ENCODE data around the gene TMEM204. TPM values are rescaled to one million over a fixed set of nuclear protein-coding genes. Genes with fewer than 3 reads are reported as not detected.

TMEM204 gene
- total and polyA plus RNA-seq, 8 donors: 2.7 to 45.8 (median 17.5) TPM

DNA sequence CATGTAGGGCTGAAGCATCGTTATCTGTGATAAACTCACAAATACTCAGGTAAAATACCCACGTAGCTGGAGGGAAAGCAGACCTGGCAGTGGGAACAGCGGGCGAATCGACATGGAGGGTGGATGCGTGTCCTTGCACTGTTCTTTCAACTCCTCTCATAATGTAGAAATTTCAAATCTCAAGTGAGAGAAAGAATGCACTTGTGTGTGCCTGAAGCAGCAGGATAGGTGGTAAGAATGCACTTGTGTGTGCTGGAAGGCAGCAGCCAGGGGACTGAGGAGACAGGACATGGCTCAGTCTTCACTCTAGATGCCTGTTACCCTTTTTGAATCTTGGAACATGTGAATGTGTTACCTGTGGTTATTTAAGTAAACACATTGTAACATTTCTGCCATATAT, 68.0 kb downstream of the TMEM204 start:
- Histone ChIP-seq H3K27ac (no peak overlapping the region), H3K9me3 (no peaks in the 10 kb centered on the region), H3K27me3 (no peaks in the 10 kb centered on the region), H3K4me3 (no peak overlapping the region), H3K36me3 (peaks cover 8 to 58% (median 53%) of the 10 kb centered on the region in 4 donors), H3K4me1 (no peaks in the 10 kb centered on the region)
- intact Hi-C loops (cut with DNase I; ENCODE audit: low total_unique reads): no loop called here
- WGBS, 5 donors: 95 to 97% (median 96%) methylated on average over 6 of the region's 6 CpGs
- TF ChIP-seq EP300 (IDR thresholded peaks at IDR 0.05) (no peak), POLR2AphosphoS5 (IDR thresholded peaks at IDR 0.05) (no peak), POLR2A (IDR thresholded peaks at IDR 0.05) (no peak)
- TF ChIP-seq, protein P1, sequence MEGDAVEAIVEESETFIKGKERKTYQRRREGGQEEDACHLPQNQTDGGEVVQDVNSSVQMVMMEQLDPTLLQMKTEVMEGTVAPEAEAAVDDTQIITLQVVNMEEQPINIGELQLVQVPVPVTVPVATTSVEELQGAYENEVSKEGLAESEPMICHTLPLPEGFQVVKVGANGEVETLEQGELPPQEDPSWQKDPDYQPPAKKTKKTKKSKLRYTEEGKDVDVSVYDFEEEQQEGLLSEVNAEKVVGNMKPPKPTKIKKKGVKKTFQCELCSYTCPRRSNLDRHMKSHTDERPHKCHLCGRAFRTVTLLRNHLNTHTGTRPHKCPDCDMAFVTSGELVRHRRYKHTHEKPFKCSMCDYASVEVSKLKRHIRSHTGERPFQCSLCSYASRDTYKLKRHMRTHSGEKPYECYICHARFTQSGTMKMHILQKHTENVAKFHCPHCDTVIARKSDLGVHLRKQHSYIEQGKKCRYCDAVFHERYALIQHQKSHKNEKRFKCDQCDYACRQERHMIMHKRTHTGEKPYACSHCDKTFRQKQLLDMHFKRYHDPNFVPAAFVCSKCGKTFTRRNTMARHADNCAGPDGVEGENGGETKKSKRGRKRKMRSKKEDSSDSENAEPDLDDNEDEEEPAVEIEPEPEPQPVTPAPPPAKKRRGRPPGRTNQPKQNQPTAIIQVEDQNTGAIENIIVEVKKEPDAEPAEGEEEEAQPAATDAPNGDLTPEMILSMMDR (IDR thresholded peaks at IDR 0.05): no peak
- DNase-seq: no peak

DNA sequence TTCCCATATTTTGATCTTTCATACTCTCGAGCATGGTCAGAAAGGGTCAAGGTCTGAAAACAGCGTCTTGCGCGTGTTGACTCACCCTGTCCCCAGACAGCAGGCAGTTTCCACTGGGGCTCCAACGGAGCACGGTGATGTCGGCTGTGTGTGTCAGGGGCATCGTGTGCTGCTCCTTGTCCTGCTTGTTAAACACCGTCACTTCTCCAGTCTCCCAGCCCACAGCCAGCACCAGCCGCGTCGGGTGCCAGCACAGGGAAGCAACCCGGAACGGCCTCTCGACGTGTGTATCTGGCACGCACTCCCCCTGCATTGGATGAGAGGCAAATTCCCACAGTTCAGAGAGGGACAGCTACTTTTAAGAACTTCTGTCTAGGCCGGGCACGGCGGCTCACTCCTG, 68.8 kb downstream of the TMEM204 start:
- peaks cover 12 to 58% (median 53%) of the 10 kb centered on the region in 4 donors for H3K36me3 ChIP-seq
- H3K4me1 ChIP-seq: no peaks in the 10 kb centered on the region
- TF ChIP-seq, protein P1 (IDR thresholded peaks at IDR 0.05): no peak
- TF ChIP-seq EP300 (IDR thresholded peaks at IDR 0.05): no peak
- TF ChIP-seq POLR2AphosphoS5 (IDR thresholded peaks at IDR 0.05): no peak
- TF ChIP-seq POLR2A (IDR thresholded peaks at IDR 0.05): no peak
- H3K27ac ChIP-seq: no peak overlapping the region
- intact Hi-C loops (cut with DNase I; ENCODE audit: low total_unique reads): no loop called here
- H3K4me3 ChIP-seq: no peak overlapping the region
- no peaks in the 10 kb centered on the region for H3K9me3 ChIP-seq
- DNase-seq: no peak
- no peaks in the 10 kb centered on the region for H3K27me3 ChIP-seq
- 93 to 97% (median 94%) methylated on average over 15 to 20 of the region's 20 CpGs for WGBS, 5 donors

Other genes with a start within 250 kb of the TMEM204 start
- 10 to 100 TPM; 42.0 to 71.0 (median 48.0) TPM for gene UBE2I, start 224.0 kb upstream of the TMEM204 start, total RNA-seq
- gene UBE2I, start 224.0 kb upstream of the TMEM204 start, polyA plus RNA-seq: 10 to 100 TPM; 42.2 to 48.2 (median 42.6) TPM
- 10 to 100 TPM in 1 of 5 donors, 1 to 10 TPM in 4; 3.7 to 94.7 (median 6.7) TPM for gene BAIAP3, start 200.0 kb upstream of the TMEM204 start, total RNA-seq
- 1 to 10 TPM; 1.5 to 3.6 (median 2.5) TPM for gene BAIAP3, start 200.0 kb upstream of the TMEM204 start, polyA plus RNA-seq
- gene TSR3, start 181.8 kb upstream of the TMEM204 start, total RNA-seq: 100 to 1,000 TPM in 1 of 5 donors, 10 to 100 TPM in 3, 1 to 10 TPM in 1; 9.3 to 441 (median 41.1) TPM
- gene TSR3, start 181.8 kb upstream of the TMEM204 start, polyA plus RNA-seq: 10 to 100 TPM; 65.6 to 74.5 (median 71.9) TPM
- 10 to 100 TPM; 32.5 to 87.9 (median 42.0) TPM for gene GNPTG, start 181.7 kb upstream of the TMEM204 start, total RNA-seq
- 10 to 100 TPM; 30.0 to 56.1 (median 30.4) TPM for gene GNPTG, start 181.7 kb upstream of the TMEM204 start, polyA plus RNA-seq
- gene UNKL, start 119.0 kb upstream of the TMEM204 start, total RNA-seq: 10 to 100 TPM; 13.6 to 75.0 (median 50.2) TPM
- 1 to 10 TPM; 4.8 to 5.5 (median 5.0) TPM for gene UNKL, start 119.0 kb upstream of the TMEM204 start, polyA plus RNA-seq
- 10 to 100 TPM in 2 of 5 donors, 1 to 10 TPM in 1, not detected in 2; 3.3 to 21.1 (median 16.3) TPM for gene UQCC4, start 112.9 kb upstream of the TMEM204 start, total RNA-seq
- gene UQCC4, start 112.9 kb upstream of the TMEM204 start, polyA plus RNA-seq: 10 to 100 TPM; 21.0 to 22.8 (median 21.2) TPM
- 10 to 100 TPM in 1 of 5 donors, 1 to 10 TPM in 1, not detected in 3; 2.0 to 21.4 TPM for gene PERCC1, start 102.6 kb upstream of the TMEM204 start, total RNA-seq
- gene PERCC1, start 102.6 kb upstream of the TMEM204 start, polyA plus RNA-seq: 1 to 10 TPM in 1 of 3 donors, not detected in 2; 3.3 TPM
- not detected for gene CCDC154, start 89.1 kb upstream of the TMEM204 start, total RNA-seq
- gene CCDC154, start 89.1 kb upstream of the TMEM204 start, polyA plus RNA-seq: 1 to 10 TPM in 2 of 3 donors, under 1 TPM in 1; 0.31 to 4.5 (median 3.1) TPM
- gene CLCN7, start 58.6 kb upstream of the TMEM204 start, total RNA-seq: 100 to 1,000 TPM in 2 of 5 donors, 10 to 100 TPM in 3; 47.2 to 489 (median 69.1) TPM
- 10 to 100 TPM in 2 of 3 donors, 1 to 10 TPM in 1; 8.7 to 36.5 (median 27.3) TPM for gene CLCN7, start 58.6 kb upstream of the TMEM204 start, polyA plus RNA-seq
- not detected for gene PTX4, start 44.7 kb upstream of the TMEM204 start, total RNA-seq
- gene PTX4, start 44.7 kb upstream of the TMEM204 start, polyA plus RNA-seq: not detected
- 100 to 1,000 TPM in 2 of 5 donors, 10 to 100 TPM in 3; 23.5 to 107 (median 29.8) TPM for gene TELO2, start 40.3 kb upstream of the TMEM204 start, total RNA-seq
- 10 to 100 TPM; 12.4 to 53.6 (median 34.4) TPM for gene TELO2, start 40.3 kb upstream of the TMEM204 start, polyA plus RNA-seq
- gene IFT140, start 78.4 kb downstream of the TMEM204 start, total RNA-seq: 10 to 100 TPM in 3 of 5 donors, 1 to 10 TPM in 2; 4.7 to 19.7 (median 17.4) TPM
- 1 to 10 TPM; 5.8 to 8.5 (median 8.0) TPM for gene IFT140, start 78.4 kb downstream of the TMEM204 start, polyA plus RNA-seq
- 10 to 100 TPM in 4 of 5 donors, 1 to 10 TPM in 1; 9.9 to 28.1 (median 14.6) TPM for gene CRAMP1, start 78.7 kb downstream of the TMEM204 start, total RNA-seq
- 1 to 10 TPM; 3.4 to 4.6 (median 4.6) TPM for gene CRAMP1, start 78.7 kb downstream of the TMEM204 start, polyA plus RNA-seq
- gene JPT2, start 144.6 kb downstream of the TMEM204 start, total RNA-seq: 100 to 1,000 TPM in 1 of 5 donors, 10 to 100 TPM in 4; 13.4 to 118 (median 49.3) TPM
- 10 to 100 TPM; 24.3 to 34.4 (median 24.4) TPM for gene JPT2, start 144.6 kb downstream of the TMEM204 start, polyA plus RNA-seq
- gene MAPK8IP3, start 172.5 kb downstream of the TMEM204 start, total RNA-seq: 100 to 1,000 TPM in 3 of 5 donors, 10 to 100 TPM in 2; 42.6 to 320 (median 133) TPM
- 10 to 100 TPM; 10.1 to 38.9 (median 29.9) TPM for gene MAPK8IP3, start 172.5 kb downstream of the TMEM204 start, polyA plus RNA-seq
- 100 to 1,000 TPM in 2 of 5 donors, 10 to 100 TPM in 3; 18.7 to 420 (median 52.1) TPM for gene NME3, start 237.9 kb downstream of the TMEM204 start, total RNA-seq
- 100 to 1,000 TPM; 116 to 194 (median 135) TPM for gene NME3, start 237.9 kb downstream of the TMEM204 start, polyA plus RNA-seq
- gene EME2, start 239.1 kb downstream of the TMEM204 start, total RNA-seq: 10 to 100 TPM in 4 of 5 donors, 1 to 10 TPM in 1; 8.8 to 94.1 (median 34.4) TPM
- 1 to 10 TPM; 2.6 to 7.9 (median 6.9) TPM for gene EME2, start 239.1 kb downstream of the TMEM204 start, polyA plus RNA-seq
- 100 to 1,000 TPM in 1 of 5 donors, 10 to 100 TPM in 4; 21.1 to 204 (median 64.7) TPM for gene MRPS34, start 239.5 kb downstream of the TMEM204 start, total RNA-seq
- 100 to 1,000 TPM; 120 to 155 (median 126) TPM for gene MRPS34, start 239.5 kb downstream of the TMEM204 start, polyA plus RNA-seq
- gene SPSB3, start 248.9 kb downstream of the TMEM204 start, total RNA-seq: 100 to 1,000 TPM in 1 of 5 donors, 10 to 100 TPM in 4; 22.2 to 186 (median 70.9) TPM
- gene SPSB3, start 248.9 kb downstream of the TMEM204 start, polyA plus RNA-seq: 100 to 1,000 TPM in 1 of 3 donors, 10 to 100 TPM in 2; 54.2 to 111 (median 83.6) TPM
- 100 to 1,000 TPM in 1 of 5 donors, 10 to 100 TPM in 4; 14.7 to 171 (median 54.8) TPM for gene NUBP2, start 249.3 kb downstream of the TMEM204 start, total RNA-seq
- gene NUBP2, start 249.3 kb downstream of the TMEM204 start, polyA plus RNA-seq: 10 to 100 TPM; 60.6 to 86.0 (median 74.7) TPM